Peyer's patch (tissue), 4 donors: ENCODE results near the gene DRAXIN.

Source experiments
- CTCF ChIP-seq, 6 experiments: fragments of 450-650 bp in 4 of 6; fragments of 200-600 bp in 2 of 6; sonication (generic) in 1 of 6; IDR thresholded peaks; one replicate each; pipeline ENCODE4 v1.5.1; 2017 to 2019; ENCODE audit warnings: antibody characterized with exemption in 6 of 6, mild to moderate bottlenecking in 3 of 6, moderate library complexity in 1 of 6
- POLR2A ChIP-seq, 2 donors: fragments of 450-650 bp; IDR thresholded peaks; one replicate each; pipeline ENCODE4 v1.5.1; 2017; ENCODE audit warnings: antibody characterized with exemption in 2 of 2, mild to moderate bottlenecking in 2 of 2, moderate library complexity in 2 of 2

- TF ChIP-seq CTCF (IDR thresholded peaks at IDR 0.05) (no peak), POLR2A (IDR thresholded peaks at IDR 0.05) (no peak)
These were observed 38.3 kb downstream of the DRAXIN start for GRCh38 chr1:11729498-11730428.
